GM21529 (cell line): ENCODE data around the gene PDE4D.
"Not testable (repeated sequence)": the region's sequence is repeated elsewhere in the genome, so short reads cannot be mapped to it uniquely, and the experiment has no call there.

Experiments
- ATAC-seq: cut with Tn5 transposase; IDR thresholded peaks from one replicate; pipeline ENCODE4 v1.9.1; 2021; ENCODE audit not compliant: unreplicated experiment

Gene PDE4D

DNA sequence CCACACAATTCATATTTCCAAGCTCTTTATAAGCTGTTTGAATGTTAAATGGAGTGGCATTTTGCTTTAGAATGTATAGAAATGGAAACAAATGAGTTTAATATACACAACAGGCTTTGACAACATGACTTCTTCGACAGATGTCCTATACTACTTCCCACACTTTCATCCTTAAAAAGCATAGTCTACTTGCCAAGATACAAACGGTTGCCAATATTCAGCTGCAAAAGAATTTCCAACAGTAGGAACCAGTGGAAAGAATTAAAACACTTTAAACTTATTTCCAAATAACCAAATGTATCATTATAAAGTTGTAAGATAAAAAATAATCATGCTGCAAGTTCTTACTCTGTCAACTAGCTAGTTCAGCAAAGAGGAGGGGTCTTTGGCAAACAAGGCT, 456.4 kb downstream of the PDE4D start:
- ATAC-seq, result no peak

GRCh38 chr5:59436364-59437148, 457.0 kb downstream of the PDE4D start:
- ATAC-seq, result no peak

GRCh38 chr5:59433174-59433573, 460.4 kb downstream of the PDE4D start:
- no peak for ATAC-seq

DNA sequence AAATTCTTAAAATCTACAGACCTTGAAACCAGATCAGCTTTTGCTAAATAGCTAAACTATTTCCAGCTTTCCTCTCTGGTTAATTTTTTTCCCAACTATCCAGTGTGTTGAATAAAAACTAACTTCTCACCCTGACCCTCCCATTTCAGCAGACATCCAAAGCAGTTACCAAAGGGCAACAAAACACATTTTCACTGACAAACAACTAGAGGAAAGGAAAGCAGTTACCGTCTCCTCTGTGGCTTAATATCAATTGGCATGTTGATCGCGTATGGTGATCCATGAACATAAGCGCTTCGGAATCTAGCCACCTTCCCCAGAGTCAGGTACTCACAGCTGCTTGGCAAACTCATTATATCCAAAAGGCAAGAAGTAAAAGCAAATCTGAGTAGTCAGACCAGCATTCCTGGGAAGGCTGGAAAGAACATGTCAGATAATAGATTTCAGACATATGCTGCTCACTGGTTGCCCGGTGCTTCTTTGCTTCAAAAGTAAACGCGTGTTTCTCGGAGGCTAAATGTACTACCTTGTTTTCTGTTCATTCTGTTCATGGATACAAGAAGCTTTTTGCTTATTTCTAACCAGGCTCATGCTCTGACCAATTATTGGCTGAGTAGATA, 463.4 kb downstream of the PDE4D start:
- no peak for ATAC-seq

- ATAC-seq, result no peak
These were observed 465.1 kb downstream of the PDE4D start for GRCh38 chr5:59428391-59428790.

- ATAC-seq, result no peak
These were observed 469.0 kb downstream of the PDE4D start for GRCh38 chr5:59424515-59424914.

GRCh38 chr5:59423021-59423420, 470.5 kb downstream of the PDE4D start:
- no peak for ATAC-seq

- no peak for ATAC-seq
These were observed 471.3 kb downstream of the PDE4D start for GRCh38 chr5:59421986-59422941.

- ATAC-seq, result no peak
These were observed 472.9 kb downstream of the PDE4D start for GRCh38 chr5:59420596-59420995.

DNA sequence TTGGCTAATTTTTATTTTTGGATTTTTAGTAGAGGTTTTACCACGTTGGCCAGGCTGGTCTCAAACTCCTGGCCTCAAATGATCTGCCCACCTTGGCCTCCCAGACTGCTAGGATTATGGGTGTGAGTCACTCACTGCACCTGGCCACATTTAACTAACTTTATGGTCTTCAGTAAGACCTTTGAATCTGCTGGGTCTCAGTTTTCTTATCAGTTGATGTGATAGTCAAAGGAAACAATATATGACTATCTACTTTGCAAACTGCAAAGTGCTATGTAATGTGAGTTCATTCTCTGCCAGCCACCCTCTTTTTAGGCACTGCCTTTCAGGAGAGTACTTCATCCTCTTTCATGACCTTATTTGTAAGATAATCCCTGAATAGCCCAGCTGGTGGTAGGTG, 474.7 kb downstream of the PDE4D start:
- ATAC-seq, result no peak

DNA sequence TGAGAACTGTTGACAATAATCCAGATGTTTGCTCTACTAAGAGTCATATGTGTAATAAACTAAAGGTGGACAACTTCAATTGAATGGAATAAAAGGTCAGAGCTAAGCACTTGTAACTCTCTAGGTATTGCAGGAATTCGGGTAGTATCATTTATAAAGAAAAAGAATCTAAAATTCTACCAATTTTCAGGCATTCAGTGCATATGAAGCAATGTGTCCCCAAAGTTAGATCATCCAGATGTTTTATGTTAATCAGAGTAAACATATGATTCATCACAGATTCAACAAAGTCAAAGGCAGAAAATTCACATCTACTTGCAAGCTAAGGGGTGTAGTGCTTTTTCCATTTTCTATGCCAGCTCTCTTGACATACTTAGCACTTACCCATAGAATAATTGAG, 477.1 kb downstream of the PDE4D start:
- no peak for ATAC-seq

DNA sequence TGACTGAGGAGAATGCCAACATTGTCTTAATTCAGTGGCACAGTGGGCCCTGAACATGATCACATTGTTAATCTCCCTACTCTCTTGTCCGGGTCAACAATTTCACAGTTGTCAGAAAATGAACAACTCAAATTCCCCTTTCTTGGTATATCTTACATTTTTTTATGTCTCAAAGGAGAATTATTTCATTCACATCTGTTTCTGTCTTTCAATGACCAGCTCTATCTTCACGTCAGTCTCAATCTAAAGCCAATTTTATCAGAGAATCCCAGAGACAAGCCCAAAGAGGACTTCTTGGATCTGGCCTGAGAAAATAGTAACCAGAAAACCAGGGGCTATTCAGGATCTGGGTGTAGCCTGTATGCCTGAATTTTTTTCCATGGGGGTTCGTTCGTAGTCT, 477.5 kb downstream of the PDE4D start:
- ATAC-seq, result no peak

DNA sequence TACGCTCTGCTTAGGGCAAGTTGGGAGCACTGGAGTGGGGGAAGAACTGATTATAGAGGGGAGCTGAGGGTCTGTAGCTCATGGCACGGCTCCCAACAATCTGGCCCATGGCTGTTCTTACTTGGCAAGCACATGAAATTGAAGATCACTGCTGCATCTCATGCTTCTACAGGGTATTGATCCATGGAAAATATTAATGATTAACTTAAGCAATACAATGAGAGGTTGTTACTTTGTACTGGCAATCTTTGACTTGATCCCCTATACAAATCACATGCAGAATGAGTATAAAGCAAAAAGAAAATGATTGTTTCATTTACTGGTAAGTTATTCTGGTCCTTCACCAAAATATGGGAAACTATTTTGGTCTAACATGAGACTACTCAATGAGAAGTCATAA, 481.1 kb downstream of the PDE4D start:
- ATAC-seq, result no peak

- ATAC-seq, result not testable (repeated sequence)
These were observed 484.5 kb downstream of the PDE4D start for GRCh38 chr5:59408997-59409396.

DNA sequence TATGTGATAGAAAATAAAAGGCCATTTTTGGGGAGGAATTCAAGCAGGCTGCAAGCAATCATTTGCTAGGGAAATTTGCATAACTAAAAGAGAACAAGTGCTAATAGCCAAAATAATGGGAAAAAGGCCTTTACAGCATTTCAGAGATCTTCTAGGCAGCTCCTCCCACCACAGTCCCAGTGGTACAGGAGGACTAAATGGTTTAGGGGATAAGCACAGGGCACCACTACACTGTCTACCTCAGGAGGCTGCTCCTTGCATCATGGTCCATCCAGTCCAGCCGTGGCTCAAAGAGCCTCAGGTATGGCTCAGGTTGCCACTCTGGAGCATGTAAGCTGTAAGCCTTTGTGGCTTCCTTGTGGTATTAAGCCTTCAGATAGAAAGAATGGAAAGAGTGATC, 485.6 kb downstream of the PDE4D start:
- no peak for ATAC-seq

DNA sequence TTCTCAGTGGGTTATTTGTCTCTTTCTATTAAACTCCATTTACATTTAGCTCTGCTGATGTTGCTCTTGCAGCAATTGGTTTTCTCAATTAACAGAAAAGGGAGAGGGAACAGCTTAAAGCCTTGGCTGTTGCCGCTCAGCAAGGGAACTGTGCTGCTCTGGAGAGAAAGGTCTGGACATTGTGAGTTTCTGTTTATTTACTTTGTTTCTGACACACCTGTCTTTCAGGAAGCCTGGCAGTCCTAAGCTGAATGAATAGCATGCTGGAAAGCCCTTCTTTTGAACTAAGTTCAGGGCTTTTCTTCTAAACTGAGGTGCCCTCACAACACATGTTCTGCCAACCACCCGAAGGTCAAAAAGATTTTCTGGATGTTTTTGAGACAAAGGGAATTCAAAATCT, 491.9 kb downstream of the PDE4D start:
- ATAC-seq, result no peak

- ATAC-seq, result not testable (repeated sequence)
These were observed 498.6 kb downstream of the PDE4D start for GRCh38 chr5:59394956-59395355.

DNA sequence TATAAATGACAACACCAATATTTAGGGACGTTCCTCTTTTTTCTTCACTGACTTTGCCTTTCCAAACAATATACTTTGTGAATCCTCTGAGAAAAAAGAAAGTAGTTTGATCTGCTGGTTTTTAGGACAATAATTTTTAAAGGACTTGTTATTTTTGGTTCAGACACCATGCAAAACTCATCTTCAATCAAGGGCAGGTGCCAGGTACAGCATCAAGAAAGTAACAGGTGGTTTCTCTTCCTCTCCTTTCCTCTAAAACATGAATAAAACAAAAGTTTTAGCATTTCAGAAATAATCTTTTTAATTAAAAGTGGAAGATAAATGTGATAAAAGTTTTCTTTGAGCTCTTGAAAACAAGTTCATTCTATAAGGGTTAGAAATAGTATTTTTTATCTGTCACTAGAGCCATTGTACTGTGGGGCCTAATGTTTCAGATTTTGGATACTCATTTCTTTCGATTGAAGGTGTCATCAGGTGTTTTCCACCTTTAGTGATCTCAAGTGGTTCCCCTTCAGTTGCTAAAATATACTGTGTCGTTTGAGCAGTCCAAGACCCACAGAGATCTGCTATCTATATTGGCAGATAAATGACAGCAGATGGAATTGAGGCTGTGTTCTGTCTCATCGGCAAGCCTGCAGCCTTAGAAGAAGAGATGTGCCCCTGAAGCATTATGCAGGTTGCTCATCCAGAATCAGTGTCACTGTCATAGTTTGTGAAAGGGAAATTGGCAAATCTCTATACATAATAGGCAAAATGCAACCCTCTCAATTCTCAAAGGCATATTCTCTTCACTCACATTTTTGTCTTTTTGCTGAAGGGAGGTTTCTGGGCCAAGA, 499.7 kb downstream of the PDE4D start:
- no peak for ATAC-seq

DNA sequence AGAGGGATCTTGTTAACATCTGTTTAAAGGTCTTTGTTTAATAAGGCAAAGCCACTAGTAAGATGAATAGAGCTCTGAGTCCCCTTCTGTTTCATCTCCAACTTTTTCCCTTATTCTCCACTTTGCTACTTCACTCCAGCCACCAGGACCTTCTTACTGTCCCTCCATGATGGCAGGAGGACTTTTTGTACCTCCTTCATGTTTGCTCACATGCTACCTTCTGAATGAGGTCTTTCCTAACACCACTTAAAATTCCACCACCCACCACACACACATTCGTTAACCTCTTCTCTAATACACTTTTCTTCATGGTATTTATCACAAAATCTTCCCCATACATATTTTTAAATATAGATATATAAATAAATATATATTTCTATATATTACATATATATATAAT, 501.9 kb downstream of the PDE4D start:
- no peak for ATAC-seq

DNA sequence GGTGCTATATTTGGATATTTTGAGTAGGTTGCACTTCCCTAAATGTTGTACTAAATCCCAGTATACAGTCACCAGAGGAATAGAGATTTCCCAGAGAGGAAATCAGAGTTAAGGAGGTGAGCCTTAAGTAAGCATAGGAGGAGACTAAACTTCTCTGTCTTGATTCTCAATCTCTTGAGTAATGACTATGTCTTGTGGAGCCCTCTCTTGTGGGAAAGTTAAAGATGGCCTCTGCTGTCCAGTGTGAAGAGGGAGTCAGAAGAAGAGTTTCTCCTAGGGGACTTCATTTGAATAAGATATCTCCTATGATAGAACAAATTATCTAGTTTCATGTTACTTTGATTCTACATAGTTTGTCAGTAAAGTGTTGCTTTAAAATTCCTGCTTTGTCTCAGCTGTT, 502.5 kb downstream of the PDE4D start:
- ATAC-seq, result no peak
